Transverse colon (tissue), 4 donors: Measurements from ENCODE around the gene P2RX4. TPM values are rescaled to one million over a fixed set of nuclear protein-coding genes. Genes with fewer than 3 reads are reported as not detected.
A peak's percentile ranks its signal among the peaks of the same experiment; 100 is the strongest.

Experiments
- DNase-seq: peaks from one replicate; pipeline ENCODE4 v3.0.0-alpha.2; 2019
- H3K27ac ChIP-seq, 4 donors: fragments of 200-600 bp; sonication (generic); 2 replicates each; pipeline ENCODE4 v1.5.1; 2016 to 2018; ENCODE audit warnings: inconsistent platforms in 4 of 4
- H3K27me3 ChIP-seq: fragments of 200-600 bp; sonication (generic); 2 replicates; pipeline ENCODE4 v1.5.1; 2017; ENCODE audit warnings: inconsistent platforms
- H3K36me3 ChIP-seq, 4 donors: fragments of 200-600 bp; sonication (generic); 2 replicates each; pipeline ENCODE4 v1.5.1; 2017 to 2019; ENCODE audit warnings: inconsistent platforms in 4 of 4
- H3K4me1 ChIP-seq, 4 donors: fragments of 200-600 bp; sonication (generic); 2 replicates each; pipeline ENCODE4 v1.5.1; 2017 to 2020; ENCODE audit warnings: inconsistent platforms in 4 of 4
- H3K4me3 ChIP-seq, 4 donors: fragments of 200-600 bp; sonication (generic); 1 replicate in 1 of 4; 2 replicates in 3 of 4; pipeline versions ENCODE4 v1.5.1 to v1.6.1; 2017 to 2019; ENCODE audit warnings: inconsistent platforms in 4 of 4
- H3K9me3 ChIP-seq, 2 donors: fragments of 200-600 bp; sonication (generic); 2 replicates each; pipeline ENCODE4 v1.5.1; 2017 to 2019; ENCODE audit warnings: inconsistent platforms in 2 of 2
- EP300 ChIP-seq: sonication (generic); formaldehyde crosslinking; IDR thresholded peaks from one replicate; pipeline ENCODE4 v1.6.1; 2017; ENCODE audit warnings: antibody characterized with exemption, low read depth
- POLR2A ChIP-seq: fragments of 450-650 bp; IDR thresholded peaks from one replicate; pipeline ENCODE4 v1.6.1; 2016; ENCODE audit warnings: antibody characterized with exemption, mild to moderate bottlenecking, moderate library complexity
- POLR2AphosphoS5 ChIP-seq, 3 donors: sonication (generic); formaldehyde crosslinking; IDR thresholded peaks; one replicate each; pipeline ENCODE4 v1.6.1; 2016; ENCODE audit warnings: antibody characterized with exemption in 3 of 3
- WGBS, 2 donors: methylation state at CpG; one replicate each; pipeline ENCODE4 v1.1.5; 2018; ENCODE audit warnings: low coverage in 1 of 2; 5-methylcytosine and 5-hydroxymethylcytosine counted together
- in situ Hi-C, 4 donors: fragments of 200-750 bp; cut with MboI; loops; one replicate each; pipeline versions ENCODE4 v1.15.0 to v1.15.1; 2017; ENCODE audit warnings: low sequenced_read_pairs in 3 of 4, low pct_ligation_motif_present in 1 of 4, low pct_unique_long_range_greater_than_20kb in 1 of 4
- intact Hi-C: fragments of 100-400 bp; cut with DNase I; formaldehyde crosslinking; loops from one replicate; pipeline ENCODE4 v1.15.1; 2023; ENCODE audit warnings: low total_unique reads
- total RNA-seq, 4 donors: library from RNA; depleted of rRNA; stranded (reverse); fragments of >200 nt; gene quantifications; one replicate each; pipeline ENCODE4 v1.1.0, GENCODE V29; 2016
- TF ChIP-seq, protein P1 (sequence below), 5 experiments: fragments of 200-600 bp in 3 of 5; fragments of 450-650 bp in 2 of 5; sonication (generic) in 3 of 5; IDR thresholded peaks; 1 replicate in 2 of 5; 2 replicates in 3 of 5; pipeline ENCODE4 v1.5.1; 2016 to 2017; ENCODE audit warnings: antibody characterized with exemption in 5 of 5, inconsistent platforms in 3 of 5, mild to moderate bottlenecking in 2 of 5, moderate library complexity in 1 of 5

The P2RX4 gene
- total RNA-seq, 4 donors from 2014 or later, result 103 to 435 (median 217) TPM

DNA sequence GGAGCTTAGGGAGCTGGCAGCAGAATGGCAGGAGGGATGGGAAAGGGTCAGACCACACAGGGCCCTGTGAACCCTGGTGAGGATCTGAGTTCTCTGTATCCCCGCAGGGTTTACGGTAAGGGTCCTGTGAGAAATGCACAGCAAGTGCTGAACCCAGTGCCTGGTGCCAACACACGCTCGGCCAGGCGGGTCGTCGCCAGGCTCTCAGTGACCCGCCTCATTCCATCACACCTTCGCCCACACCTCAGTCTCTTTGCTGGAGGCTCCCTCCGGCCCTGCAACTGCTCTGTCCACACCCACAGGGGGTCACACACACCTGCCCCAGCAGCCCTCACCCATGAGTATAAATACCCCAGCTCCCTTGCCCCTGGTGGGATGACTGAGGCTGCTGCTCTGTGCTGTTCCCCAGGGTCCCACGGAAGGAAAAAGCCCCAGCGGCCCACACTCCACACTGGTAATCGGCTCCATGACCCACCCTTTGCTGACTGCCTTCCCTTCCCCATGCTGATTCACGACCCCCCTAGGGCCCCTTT lies 63.5 kb downstream of the P2RX4 start:
- intact Hi-C loops, result no loop called here
- WGBS, 2 donors, result 93% methylated on average over 14 of the region's 14 CpGs; no CpG with 5 or more reads in 1 of the 2 donors
- H3K36me3 ChIP-seq, result peaks cover 0 to 20% (median 8%) of the 10 kb centered on the region in 4 donors

DNA sequence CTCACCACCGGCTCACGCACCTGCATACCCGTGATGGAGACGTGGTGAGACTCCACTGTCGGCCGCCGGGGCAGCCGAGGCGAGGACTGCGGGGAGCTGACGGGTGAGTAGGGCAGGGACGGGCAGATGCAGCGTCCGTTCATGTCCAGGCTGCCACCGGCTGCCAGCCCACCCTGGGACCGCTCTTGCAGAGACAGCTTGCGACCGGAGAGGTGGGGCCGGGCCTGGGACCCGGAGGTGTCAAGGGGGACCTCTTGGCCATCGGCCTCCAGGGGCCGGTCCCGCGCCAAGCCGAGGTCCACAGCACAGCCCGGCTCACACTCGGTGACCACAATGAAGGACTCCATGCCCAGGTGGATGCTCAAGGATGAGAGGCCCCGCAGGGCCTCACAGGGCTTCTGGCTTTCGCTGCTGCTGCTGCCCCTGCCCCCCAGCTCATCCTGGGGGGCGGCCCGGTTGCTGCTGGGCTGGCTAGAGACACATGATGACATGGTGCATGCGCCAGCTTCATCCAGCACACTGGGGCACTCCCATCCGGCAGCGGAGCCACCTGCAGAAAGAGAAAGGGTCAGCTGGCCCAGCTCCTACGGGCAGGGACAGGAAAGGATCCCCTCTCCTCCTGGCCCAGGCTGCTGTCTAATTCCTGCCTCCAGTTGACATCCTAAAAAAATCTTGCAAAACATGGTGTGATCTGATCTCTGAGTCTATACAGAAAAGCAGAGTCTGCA lies 64.3 kb downstream of the P2RX4 start:
- no peak for TF ChIP-seq EP300
- TF ChIP-seq POLR2AphosphoS5 (IDR thresholded peaks at IDR 0.05), result no peak
- TF ChIP-seq, protein P1, sequence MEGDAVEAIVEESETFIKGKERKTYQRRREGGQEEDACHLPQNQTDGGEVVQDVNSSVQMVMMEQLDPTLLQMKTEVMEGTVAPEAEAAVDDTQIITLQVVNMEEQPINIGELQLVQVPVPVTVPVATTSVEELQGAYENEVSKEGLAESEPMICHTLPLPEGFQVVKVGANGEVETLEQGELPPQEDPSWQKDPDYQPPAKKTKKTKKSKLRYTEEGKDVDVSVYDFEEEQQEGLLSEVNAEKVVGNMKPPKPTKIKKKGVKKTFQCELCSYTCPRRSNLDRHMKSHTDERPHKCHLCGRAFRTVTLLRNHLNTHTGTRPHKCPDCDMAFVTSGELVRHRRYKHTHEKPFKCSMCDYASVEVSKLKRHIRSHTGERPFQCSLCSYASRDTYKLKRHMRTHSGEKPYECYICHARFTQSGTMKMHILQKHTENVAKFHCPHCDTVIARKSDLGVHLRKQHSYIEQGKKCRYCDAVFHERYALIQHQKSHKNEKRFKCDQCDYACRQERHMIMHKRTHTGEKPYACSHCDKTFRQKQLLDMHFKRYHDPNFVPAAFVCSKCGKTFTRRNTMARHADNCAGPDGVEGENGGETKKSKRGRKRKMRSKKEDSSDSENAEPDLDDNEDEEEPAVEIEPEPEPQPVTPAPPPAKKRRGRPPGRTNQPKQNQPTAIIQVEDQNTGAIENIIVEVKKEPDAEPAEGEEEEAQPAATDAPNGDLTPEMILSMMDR (IDR thresholded peaks at IDR 0.05), result no peak
- no peak for TF ChIP-seq POLR2A
- H3K4me1 ChIP-seq, result no peaks in the 10 kb centered on the region
- H3K36me3 ChIP-seq, result peaks cover 0 to 13% (median 6%) of the 10 kb centered on the region in 4 donors
- H3K27ac ChIP-seq, result no peak overlapping the region
- no peaks in the 10 kb centered on the region for H3K9me3 ChIP-seq
- in situ Hi-C loops, result no loop called here
- no peak overlapping the region for H3K4me3 ChIP-seq
- no peaks in the 10 kb centered on the region for H3K27me3 ChIP-seq
- intact Hi-C loops, result no loop called here
- 97% methylated on average over 23 of the region's 35 CpGs; no CpG with 5 or more reads in 1 of the 2 donors for WGBS, 2 donors
- DNase-seq, result no peak

More for the DNA sequence above, 63.5 kb downstream of the P2RX4 start:
- TF ChIP-seq, protein P1 (IDR thresholded peaks at IDR 0.05), result no peak
- no peak for TF ChIP-seq EP300
- no peak for TF ChIP-seq POLR2A
- no peak for TF ChIP-seq POLR2AphosphoS5 (IDR thresholded peaks at IDR 0.05)
- no peaks in the 10 kb centered on the region for H3K27me3 ChIP-seq
- no peaks in the 10 kb centered on the region for H3K9me3 ChIP-seq
- no peak overlapping the region for H3K27ac ChIP-seq
- no peaks in the 10 kb centered on the region for H3K4me1 ChIP-seq
- no peak for DNase-seq
- H3K4me3 ChIP-seq, result no peak overlapping the region
- in situ Hi-C loops, result no loop called here

DNA sequence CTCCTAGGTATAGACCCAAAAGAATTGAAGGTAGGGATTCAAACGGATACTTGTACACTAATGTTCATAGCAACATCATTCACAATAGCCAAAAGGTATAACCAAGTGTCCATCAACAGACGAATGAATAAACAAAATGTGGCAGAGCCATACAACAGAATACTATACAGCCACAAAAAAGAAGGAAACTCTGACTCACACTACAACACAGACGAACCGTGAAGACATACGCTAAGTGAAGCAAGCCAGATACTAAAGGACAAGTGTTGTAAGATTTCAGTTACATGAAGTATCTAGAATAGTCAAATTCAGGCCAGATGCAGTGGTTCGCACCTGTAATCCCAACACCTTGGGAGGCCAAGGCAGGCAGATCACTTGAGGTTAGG lies 67.4 kb downstream of the P2RX4 start:
- in situ Hi-C loops, result no loop called here
- no peak overlapping the region for H3K4me3 ChIP-seq
- H3K9me3 ChIP-seq, result no peaks in the 10 kb centered on the region
- TF ChIP-seq EP300, result no peak
- TF ChIP-seq POLR2AphosphoS5 (IDR thresholded peaks at IDR 0.05), result no peak
- TF ChIP-seq, protein P1 (IDR thresholded peaks at IDR 0.05), result no peak
- TF ChIP-seq POLR2A, result no peak
- H3K36me3 ChIP-seq, result peaks cover 0 to 8% (median 0%) of the 10 kb centered on the region in 4 donors
- H3K4me1 ChIP-seq, result no peaks in the 10 kb centered on the region
- H3K27me3 ChIP-seq, result no peaks in the 10 kb centered on the region
- H3K27ac ChIP-seq, result no peak overlapping the region
- no peak for DNase-seq
- 83 to 84% methylated on average over 6 of the region's 6 CpGs for WGBS, 2 donors
- intact Hi-C loops, result no loop called here

DNA sequence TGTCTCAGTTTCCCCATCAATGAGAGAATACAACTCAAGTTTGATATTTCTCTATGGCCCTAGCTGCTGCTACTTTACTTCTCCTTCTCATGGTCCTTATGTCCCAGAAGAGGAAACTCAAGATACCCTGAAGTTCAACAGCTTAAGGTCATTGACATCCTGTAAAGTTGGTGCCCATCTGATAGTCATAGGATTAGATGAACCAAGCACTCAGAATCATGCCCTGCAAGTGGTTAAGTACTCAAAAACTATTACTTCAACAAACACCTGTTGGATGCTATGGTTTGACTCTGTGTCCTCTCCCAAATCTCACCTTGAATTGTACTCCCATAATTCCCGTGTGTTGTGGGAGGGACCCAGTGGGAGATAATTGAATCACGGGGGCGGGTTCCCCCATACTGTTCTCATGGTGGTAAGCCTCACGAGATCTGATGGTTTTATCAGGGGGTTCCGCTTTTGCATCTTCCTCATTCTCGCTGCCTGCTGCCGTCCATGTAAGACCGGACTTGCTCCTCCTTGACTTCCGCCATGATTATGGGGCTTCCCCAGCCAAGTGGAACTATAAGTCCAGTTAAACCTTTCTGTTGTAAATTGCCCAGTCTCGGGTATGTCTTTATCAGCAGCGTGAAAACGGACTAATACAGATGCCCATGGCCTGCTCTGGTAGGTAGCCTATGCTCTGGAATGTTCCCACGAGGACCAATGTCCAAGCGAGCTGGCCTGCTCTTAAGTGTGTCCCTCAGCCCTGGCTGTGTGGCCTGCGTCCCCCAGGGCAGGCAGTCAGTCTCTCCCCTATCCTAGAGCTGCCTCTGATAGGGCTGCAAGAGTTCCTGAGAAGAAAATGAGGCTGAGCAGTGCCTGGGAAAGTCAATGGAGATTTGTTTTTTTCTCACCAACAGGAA lies 68.5 kb downstream of the P2RX4 start:
- Histone ChIP-seq H3K9me3 (no peaks in the 10 kb centered on the region), H3K4me3 (no peak overlapping the region), H3K36me3 (peaks cover 0 to 7% (median 0%) of the 10 kb centered on the region in 4 donors), H3K27me3 (no peaks in the 10 kb centered on the region), H3K27ac (peak overlapping the region in 2 of 4 donors; percentile 9 to 38), H3K4me1 (no peaks in the 10 kb centered on the region)
- WGBS, 2 donors, result 84 to 89% methylated on average over 5 to 15 of the region's 15 CpGs
- intact Hi-C loops, result no loop called here
- no peak for TF ChIP-seq POLR2AphosphoS5 (IDR thresholded peaks at IDR 0.05)
- no peak for TF ChIP-seq POLR2A
- TF ChIP-seq, protein P1 (IDR thresholded peaks at IDR 0.05), result no peak
- no peak for TF ChIP-seq EP300
- in situ Hi-C loops, result no loop called here
- DNase-seq, result no peak
